ENCODE results near the gene GATA2.
A peak's percentile ranks its signal among the peaks of the same experiment; 100 is the strongest.

GATA2 gene

DNA sequence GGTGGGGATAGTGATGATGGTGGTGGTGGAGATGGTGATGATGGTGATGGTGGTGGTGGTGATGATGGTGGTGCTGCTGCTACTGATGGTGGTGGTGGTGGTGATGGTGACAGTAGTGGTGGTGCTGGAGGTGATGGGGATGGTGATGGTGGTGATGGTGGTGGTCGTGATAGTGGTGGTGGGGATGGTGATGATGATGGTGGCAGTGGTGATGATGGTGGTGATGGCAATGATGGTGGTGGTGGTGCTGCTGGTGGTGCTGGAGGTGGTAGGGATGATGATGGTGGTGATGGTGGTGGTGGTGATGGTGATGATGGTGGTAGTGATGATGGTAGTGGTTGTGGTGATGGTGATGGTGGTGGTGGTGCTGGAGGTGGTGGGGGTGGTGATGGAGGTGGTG lies 47.6 kb downstream of the GATA2 start:
- no peak overlapping the region for H3K4ac ChIP-seq (ENCODE audit: low read length)
- H3K27me3 ChIP-seq (ENCODE audit: control insufficient read depth in 3 of 3, insufficient read depth in 3 of 3, low read depth in 1 of 3, low read length in 3 of 3) = peaks cover 0 to 56% (median 2%) of the 10 kb centered on the region in 3 experiments
- H2BK15ac ChIP-seq (ENCODE audit: low read length) = no peak overlapping the region
- no peak overlapping the region for H2BK5ac ChIP-seq (ENCODE audit: low read length)
- H2BK120ac ChIP-seq (ENCODE audit: low read depth, low read length) = no peak overlapping the region
- H3K4me1 ChIP-seq (ENCODE audit: control insufficient read depth in 2 of 2, insufficient read depth in 1 of 2, low read depth in 1 of 2, low read length in 2 of 2) = no peaks in the 10 kb centered on the region
- H2AFZ ChIP-seq (ENCODE audit: low read length) = no peak overlapping the region
- peak overlapping the region; percentile 9 for H3K9ac ChIP-seq (ENCODE audit: low read depth, low read length, poor library complexity)
- peak overlapping the region in 1 of 2 donors; percentile 55 for H3K4me3 ChIP-seq (ENCODE audit: low read length in 2 of 2)
- no CpG with 5 or more reads among the region's 1 CpG for whole genome bisulfite sequencing, 2 donors (ENCODE audit: extremely low coverage in 2 of 2, insufficient read length in 2 of 2, insufficient replicate concordance in 1 of 2)
- H3K4me2 ChIP-seq (ENCODE audit: insufficient read depth, low read length, poor library complexity, severe bottlenecking) = no peak overlapping the region
- DNase-seq (ENCODE audit: low spot score) = no peak
- peak overlapping the region; percentile 61 for H3K14ac ChIP-seq (ENCODE audit: low read length)
- H2AK5ac ChIP-seq (ENCODE audit: low read depth, low read length) = no peak overlapping the region
- peak overlapping the region; percentile 56 for H3K23ac ChIP-seq (ENCODE audit: low read depth, low read length, poor library complexity)
- H3K9me3 ChIP-seq (replicated peaks in 1 of 2; ENCODE audit: control insufficient read depth in 2 of 2, insufficient read depth in 1 of 2, low read depth in 1 of 2, low read length in 2 of 2) = peaks cover 0 to 12% of the 10 kb centered on the region in 2 donors
- H3K79me1 ChIP-seq (ENCODE audit: low read depth, low read length) = no peaks in the 10 kb centered on the region
- peak overlapping the region; percentile 88 for H4K8ac ChIP-seq (ENCODE audit: low read depth, low read length)
- H3K27ac ChIP-seq (replicated peaks; ENCODE audit: low read length) = no peak overlapping the region
- H3K36me3 ChIP-seq (replicated peaks in 1 of 2; ENCODE audit: control insufficient read depth in 2 of 2, insufficient read depth in 2 of 2, low read length in 2 of 2) = no peaks in the 10 kb centered on the region
- H3K18ac ChIP-seq (ENCODE audit: low read length) = no peak overlapping the region
- H2BK12ac ChIP-seq (ENCODE audit: low read length) = no peak overlapping the region
- peak overlapping the region; percentile 74 for H4K91ac ChIP-seq (ENCODE audit: low read depth, low read length, poor library complexity)

DNA sequence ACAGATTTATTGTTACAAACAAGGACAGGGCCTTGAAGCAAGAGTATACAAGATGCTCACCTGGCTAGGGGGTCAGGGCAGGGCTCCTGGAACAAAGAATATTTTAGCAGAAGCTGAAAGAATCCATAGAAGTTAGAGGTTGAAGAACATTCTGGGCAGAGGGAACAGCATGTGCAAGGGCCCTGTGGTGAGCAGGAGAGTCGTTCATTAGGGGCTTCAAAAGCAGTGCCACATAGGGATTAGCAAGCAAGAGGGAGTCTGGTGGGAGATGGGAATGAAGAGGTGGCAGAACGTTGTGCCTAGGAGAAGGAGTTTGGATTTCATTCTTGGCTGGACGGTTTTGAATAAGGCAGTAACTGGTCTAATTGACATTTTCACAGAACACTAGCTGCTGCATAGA lies 49.2 kb downstream of the GATA2 start:
- WGBS, 2 donors (ENCODE audit: extremely low coverage in 2 of 2, insufficient read length in 2 of 2, insufficient replicate concordance in 1 of 2) = no CpG with 5 or more reads among the region's 3 CpGs
- Histone ChIP-seq H2AK5ac (ENCODE audit: low read depth, low read length) (no peak overlapping the region), H3K9me3 (replicated peaks in 1 of 2; ENCODE audit: control insufficient read depth in 2 of 2, insufficient read depth in 1 of 2, low read depth in 1 of 2, low read length in 2 of 2) (peaks cover 0 to 12% of the 10 kb centered on the region in 2 donors), H4K8ac (ENCODE audit: low read depth, low read length) (no peak overlapping the region), H3K9ac (ENCODE audit: low read depth, low read length, poor library complexity) (no peak overlapping the region), H2BK12ac (ENCODE audit: low read length) (no peak overlapping the region), H2BK15ac (ENCODE audit: low read length) (no peak overlapping the region), H2BK120ac (ENCODE audit: low read depth, low read length) (no peak overlapping the region), H3K27ac (replicated peaks; ENCODE audit: low read length) (no peak overlapping the region), H3K18ac (ENCODE audit: low read length) (no peak overlapping the region), H2AFZ (ENCODE audit: low read length) (no peak overlapping the region), H3K4me1 (ENCODE audit: control insufficient read depth in 2 of 2, insufficient read depth in 1 of 2, low read depth in 1 of 2, low read length in 2 of 2) (no peaks in the 10 kb centered on the region), H3K79me1 (ENCODE audit: low read depth, low read length) (no peaks in the 10 kb centered on the region), H3K4me3 (ENCODE audit: low read length in 2 of 2) (no peak overlapping the region), H3K4ac (ENCODE audit: low read length) (no peak overlapping the region), H2BK5ac (ENCODE audit: low read length) (no peak overlapping the region), H3K36me3 (replicated peaks in 1 of 2; ENCODE audit: control insufficient read depth in 2 of 2, insufficient read depth in 2 of 2, low read length in 2 of 2) (no peaks in the 10 kb centered on the region), H3K4me2 (ENCODE audit: insufficient read depth, low read length, poor library complexity, severe bottlenecking) (no peak overlapping the region), H3K27me3 (ENCODE audit: control insufficient read depth in 3 of 3, insufficient read depth in 3 of 3, low read depth in 1 of 3, low read length in 3 of 3) (peaks cover 0 to 56% (median 2%) of the 10 kb centered on the region in 3 experiments), H3K23ac (ENCODE audit: low read depth, low read length, poor library complexity) (no peak overlapping the region), H4K91ac (ENCODE audit: low read depth, low read length, poor library complexity) (no peak overlapping the region), H3K14ac (ENCODE audit: low read length) (no peak overlapping the region)
- DNase-seq (ENCODE audit: low spot score) = no peak

DNA sequence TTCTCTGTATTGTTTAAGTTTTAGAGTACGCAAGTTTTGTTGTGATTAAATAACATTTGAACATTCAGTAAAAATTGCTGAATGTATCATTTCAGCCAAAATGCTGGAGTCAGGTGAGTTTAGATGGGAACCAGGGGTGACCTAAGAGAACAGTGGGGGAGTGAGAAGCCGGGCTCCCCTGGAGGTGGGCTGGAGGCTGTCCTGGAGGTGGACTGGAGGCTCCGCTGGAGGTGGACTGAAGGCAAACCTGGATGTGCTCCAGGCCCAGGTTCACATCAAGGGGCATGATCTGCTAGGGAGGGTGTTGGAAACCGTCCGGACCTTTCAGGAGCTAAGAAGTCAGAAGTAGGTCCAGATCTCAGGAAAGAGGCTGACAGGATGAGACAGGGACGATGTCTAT lies 50.1 kb downstream of the GATA2 start:
- no peak overlapping the region for H2BK120ac ChIP-seq (ENCODE audit: low read depth, low read length)
- peaks cover 0 to 12% of the 10 kb centered on the region in 2 donors for H3K9me3 ChIP-seq (replicated peaks in 1 of 2; ENCODE audit: control insufficient read depth in 2 of 2, insufficient read depth in 1 of 2, low read depth in 1 of 2, low read length in 2 of 2)
- H2AFZ ChIP-seq (ENCODE audit: low read length) = no peak overlapping the region
- no peak overlapping the region for H2AK5ac ChIP-seq (ENCODE audit: low read depth, low read length)
- no peak overlapping the region for H4K91ac ChIP-seq (ENCODE audit: low read depth, low read length, poor library complexity)
- H4K8ac ChIP-seq (ENCODE audit: low read depth, low read length) = no peak overlapping the region
- H3K4ac ChIP-seq (ENCODE audit: low read length) = no peak overlapping the region
- H3K18ac ChIP-seq (ENCODE audit: low read length) = peak overlapping the region; percentile 16
- no peak overlapping the region for H3K23ac ChIP-seq (ENCODE audit: low read depth, low read length, poor library complexity)
- no peak overlapping the region for H3K14ac ChIP-seq (ENCODE audit: low read length)
- no peaks in the 10 kb centered on the region for H3K36me3 ChIP-seq (replicated peaks in 1 of 2; ENCODE audit: control insufficient read depth in 2 of 2, insufficient read depth in 2 of 2, low read length in 2 of 2)
- H3K27me3 ChIP-seq (ENCODE audit: control insufficient read depth in 3 of 3, insufficient read depth in 3 of 3, low read depth in 1 of 3, low read length in 3 of 3) = peaks cover 0 to 61% (median 2%) of the 10 kb centered on the region in 3 experiments
- DNase-seq (ENCODE audit: low spot score) = no peak
- no peak overlapping the region for H3K4me2 ChIP-seq (ENCODE audit: insufficient read depth, low read length, poor library complexity, severe bottlenecking)
- no peak overlapping the region for H3K27ac ChIP-seq (replicated peaks; ENCODE audit: low read length)
- H2BK5ac ChIP-seq (ENCODE audit: low read length) = no peak overlapping the region
- H3K4me1 ChIP-seq (ENCODE audit: control insufficient read depth in 2 of 2, insufficient read depth in 1 of 2, low read depth in 1 of 2, low read length in 2 of 2) = no peaks in the 10 kb centered on the region
- WGBS, 2 donors (ENCODE audit: extremely low coverage in 2 of 2, insufficient read length in 2 of 2, insufficient replicate concordance in 1 of 2) = no CpG with 5 or more reads among the region's 6 CpGs
- no peak overlapping the region for H2BK15ac ChIP-seq (ENCODE audit: low read length)
- no peak overlapping the region for H3K9ac ChIP-seq (ENCODE audit: low read depth, low read length, poor library complexity)
- H2BK12ac ChIP-seq (ENCODE audit: low read length) = no peak overlapping the region
- H3K4me3 ChIP-seq (ENCODE audit: low read length in 2 of 2) = no peak overlapping the region
- no peaks in the 10 kb centered on the region for H3K79me1 ChIP-seq (ENCODE audit: low read depth, low read length)

DNA sequence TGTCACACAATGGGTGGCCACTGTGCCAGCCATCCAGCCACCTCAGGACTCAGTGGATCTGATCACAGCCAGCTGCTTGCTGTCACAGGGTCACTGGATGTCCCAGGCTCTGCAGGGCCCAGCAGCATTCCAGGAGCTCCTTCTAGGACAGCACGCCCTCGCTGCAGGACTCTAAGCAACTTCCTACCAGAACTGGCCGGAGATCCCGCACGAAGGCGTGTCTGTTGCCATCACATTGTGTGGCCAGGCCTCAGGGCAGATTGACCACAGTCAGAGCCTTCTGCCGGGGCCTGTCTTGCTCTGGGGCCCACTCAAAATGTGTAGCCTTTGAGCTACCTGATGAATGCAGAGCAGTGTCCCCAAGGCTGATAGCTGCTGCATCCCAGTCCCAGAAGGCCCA lies 50.9 kb downstream of the GATA2 start:
- Histone ChIP-seq H3K4me3 (ENCODE audit: low read length in 2 of 2) (no peak overlapping the region), H2AK5ac (ENCODE audit: low read depth, low read length) (no peak overlapping the region), H2BK15ac (ENCODE audit: low read length) (no peak overlapping the region), H3K9me3 (replicated peaks in 1 of 2; ENCODE audit: control insufficient read depth in 2 of 2, insufficient read depth in 1 of 2, low read depth in 1 of 2, low read length in 2 of 2) (peaks cover 0 to 12% of the 10 kb centered on the region in 2 donors), H3K4me1 (ENCODE audit: control insufficient read depth in 2 of 2, insufficient read depth in 1 of 2, low read depth in 1 of 2, low read length in 2 of 2) (no peaks in the 10 kb centered on the region), H3K79me1 (ENCODE audit: low read depth, low read length) (no peaks in the 10 kb centered on the region), H3K36me3 (replicated peaks in 1 of 2; ENCODE audit: control insufficient read depth in 2 of 2, insufficient read depth in 2 of 2, low read length in 2 of 2) (no peaks in the 10 kb centered on the region), H3K27me3 (ENCODE audit: control insufficient read depth in 3 of 3, insufficient read depth in 3 of 3, low read depth in 1 of 3, low read length in 3 of 3) (peaks cover 0 to 59% (median 2%) of the 10 kb centered on the region in 3 experiments), H3K4me2 (ENCODE audit: insufficient read depth, low read length, poor library complexity, severe bottlenecking) (no peak overlapping the region), H2BK12ac (ENCODE audit: low read length) (no peak overlapping the region), H3K14ac (ENCODE audit: low read length) (no peak overlapping the region), H3K9ac (ENCODE audit: low read depth, low read length, poor library complexity) (no peak overlapping the region), H3K18ac (ENCODE audit: low read length) (no peak overlapping the region), H2AFZ (ENCODE audit: low read length) (no peak overlapping the region), H4K8ac (ENCODE audit: low read depth, low read length) (no peak overlapping the region), H4K91ac (ENCODE audit: low read depth, low read length, poor library complexity) (no peak overlapping the region), H3K23ac (ENCODE audit: low read depth, low read length, poor library complexity) (no peak overlapping the region), H2BK120ac (ENCODE audit: low read depth, low read length) (no peak overlapping the region), H2BK5ac (ENCODE audit: low read length) (no peak overlapping the region), H3K4ac (ENCODE audit: low read length) (no peak overlapping the region), H3K27ac (replicated peaks; ENCODE audit: low read length) (no peak overlapping the region)
- no peak for DNase-seq (ENCODE audit: low spot score)
- no CpG with 5 or more reads among the region's 7 CpGs for WGBS, 2 donors (ENCODE audit: extremely low coverage in 2 of 2, insufficient read length in 2 of 2, insufficient replicate concordance in 1 of 2)
